Vagina (tissue), 2 donors: ENCODE results near the gene USP17L19.
"Not testable (repeated sequence)": the region's sequence is repeated elsewhere in the genome, so short reads cannot be mapped to it uniquely, and the experiment has no call there.

Source experiments
- POLR2A ChIP-seq, 2 donors: fragments of 450-650 bp; IDR thresholded peaks; one replicate each; pipeline ENCODE4 v1.6.1; 2017; ENCODE audit warnings: antibody characterized with exemption in 2 of 2, mild to moderate bottlenecking in 2 of 2, moderate library complexity in 2 of 2
- TF ChIP-seq, protein P1 (sequence below), 3 experiments: fragments of 450-650 bp in 2 of 3; fragments of 200-600 bp in 1 of 3; sonication (generic) in 1 of 3; IDR thresholded peaks; one replicate each; pipeline ENCODE4 v1.5.1; 2017 to 2019; ENCODE audit warnings: antibody characterized with exemption in 3 of 3, mild to moderate bottlenecking in 2 of 3, moderate library complexity in 2 of 3

- TF ChIP-seq, protein P1, sequence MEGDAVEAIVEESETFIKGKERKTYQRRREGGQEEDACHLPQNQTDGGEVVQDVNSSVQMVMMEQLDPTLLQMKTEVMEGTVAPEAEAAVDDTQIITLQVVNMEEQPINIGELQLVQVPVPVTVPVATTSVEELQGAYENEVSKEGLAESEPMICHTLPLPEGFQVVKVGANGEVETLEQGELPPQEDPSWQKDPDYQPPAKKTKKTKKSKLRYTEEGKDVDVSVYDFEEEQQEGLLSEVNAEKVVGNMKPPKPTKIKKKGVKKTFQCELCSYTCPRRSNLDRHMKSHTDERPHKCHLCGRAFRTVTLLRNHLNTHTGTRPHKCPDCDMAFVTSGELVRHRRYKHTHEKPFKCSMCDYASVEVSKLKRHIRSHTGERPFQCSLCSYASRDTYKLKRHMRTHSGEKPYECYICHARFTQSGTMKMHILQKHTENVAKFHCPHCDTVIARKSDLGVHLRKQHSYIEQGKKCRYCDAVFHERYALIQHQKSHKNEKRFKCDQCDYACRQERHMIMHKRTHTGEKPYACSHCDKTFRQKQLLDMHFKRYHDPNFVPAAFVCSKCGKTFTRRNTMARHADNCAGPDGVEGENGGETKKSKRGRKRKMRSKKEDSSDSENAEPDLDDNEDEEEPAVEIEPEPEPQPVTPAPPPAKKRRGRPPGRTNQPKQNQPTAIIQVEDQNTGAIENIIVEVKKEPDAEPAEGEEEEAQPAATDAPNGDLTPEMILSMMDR (IDR thresholded peaks at IDR 0.05) = not testable (repeated sequence)
- not testable (repeated sequence) for TF ChIP-seq POLR2A (IDR thresholded peaks at IDR 0.05)
Observed at GRCh38 chr4:9210357-9210756, 42.8 kb upstream of the USP17L19 start, which contains the start of gene USP17L10.
